HEK293T (cell line): ENCODE measurements around the gene INO80.

Source experiments
- ARNT ChIP-seq: fragments of 450-650 bp; IDR thresholded peaks from 2 replicates; pipeline ENCODE4 v1.6.1; 2017; ENCODE audit warnings: mild to moderate bottlenecking
- BHLHE40 ChIP-seq: fragments of 450-650 bp; IDR thresholded peaks from 2 replicates; pipeline ENCODE4 v1.6.1; 2016; ENCODE audit warnings: mild to moderate bottlenecking, moderate library complexity, borderline replicate concordance
- FOXK2 ChIP-seq: fragments of 450-650 bp; IDR thresholded peaks from 2 replicates; pipeline ENCODE4 v1.6.1; 2016; ENCODE audit warnings: mild to moderate bottlenecking
- FOXM1 ChIP-seq: fragments of 450-650 bp; IDR thresholded peaks from 2 replicates; pipeline ENCODE4 v1.6.1; 2017; ENCODE audit warnings: mild to moderate bottlenecking, borderline replicate concordance
- L3MBTL2 ChIP-seq: fragments of 450-650 bp; conservative IDR thresholded peaks from 2 replicates; pipeline ENCODE4 v1.6.1; 2016; ENCODE audit warnings: mild to moderate bottlenecking
- SP1 ChIP-seq: fragments of 450-650 bp; IDR thresholded peaks from 2 replicates; pipeline ENCODE4 v1.6.1; 2017
- SUZ12 ChIP-seq: fragments of 450-650 bp; IDR thresholded peaks from 2 replicates; pipeline ENCODE4 v1.6.1; 2016; ENCODE audit warnings: mild to moderate bottlenecking
- ZNF384 ChIP-seq: fragments of 450-650 bp; IDR thresholded peaks from 2 replicates; pipeline ENCODE4 v1.6.1; 2016

DNA sequence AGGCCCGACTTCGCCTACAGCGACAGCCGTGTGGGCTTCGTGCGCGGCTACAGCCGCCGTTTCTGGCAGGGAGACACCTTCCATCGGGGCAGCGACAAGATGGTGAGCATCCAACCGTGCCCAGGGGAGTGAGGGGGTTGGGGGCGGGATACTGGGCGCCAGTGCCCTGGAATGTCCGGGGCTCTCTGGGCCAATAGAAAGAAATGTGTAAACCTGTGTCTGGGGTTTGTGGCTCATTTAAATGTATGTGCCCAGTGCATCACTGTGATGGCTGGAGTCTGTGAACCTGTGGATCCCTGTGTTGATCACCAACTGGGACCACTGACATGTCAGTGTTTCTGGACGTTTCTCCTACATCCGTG lies 162.4 kb downstream of the INO80 start:
- TF ChIP-seq ARNT (no peak), SUZ12 (no peak), FOXK2 (no peak), L3MBTL2 (no peak), ZNF384 (no peak), SP1 (no peak), FOXM1 (no peak), BHLHE40 (no peak)
